NOMO-1 treated with dmso at 0.1 percent for 144 hours (cell line): ENCODE results near the gene POLE.

Experiments
- DNase-seq: peaks from one replicate; lab custom pipeline; 2025; ENCODE audit not compliant: unreplicated experiment; lab: John Stamatoyannopoulos, UW

POLE gene

GRCh38 chr12:132582058-132582420, 105.1 kb downstream of the POLE start:
- DNase-seq: no peak

GRCh38 chr12:132581348-132582057, 105.6 kb downstream of the POLE start:
- DNase-seq: no peak

- no peak for DNase-seq
Observed at GRCh38 chr12:132580701-132581292, 106.3 kb downstream of the POLE start.

GRCh38 chr12:132579744-132580143, 107.4 kb downstream of the POLE start:
- no peak for DNase-seq

GRCh38 chr12:132578826-132579225, 108.3 kb downstream of the POLE start:
- DNase-seq: no peak

- DNase-seq: no peak
Observed at GRCh38 chr12:132578118-132578517, 109.0 kb downstream of the POLE start.

GRCh38 chr12:132577191-132577920, 109.8 kb downstream of the POLE start:
- DNase-seq: no peak

- DNase-seq: no peak
Observed at GRCh38 chr12:132576701-132577100, 110.4 kb downstream of the POLE start.

- no peak for DNase-seq
Observed at GRCh38 chr12:132575661-132576060, 111.5 kb downstream of the POLE start.

- DNase-seq: no peak
Observed at GRCh38 chr12:132574271-132574996, 112.7 kb downstream of the POLE start.
